Stimulated activated CD8-positive, alpha-beta memory T cell treated with anti-CD3 and anti-CD28 coated beads, Interleukin-12 subunit alpha, Interleukin-12 subunit beta, amount 100 ng/mL, for 1 hour (primary cell): ENCODE results near the gene MARK2.
A peak's percentile ranks its signal among the peaks of the same experiment; 100 is the strongest.

Experiments used
- DNase-seq: peaks from one replicate; pipeline ENCODE4 v3.0.0-alpha.2; 2020; ENCODE audit warnings: low read depth

MARK2 gene

GRCh38 chr11:63929616-63930015 lies 90.7 kb downstream of the MARK2 start:
- DNase-seq = no peak

GRCh38 chr11:63931045-63931444 lies 92.1 kb downstream of the MARK2 start:
- no peak for DNase-seq

DNA sequence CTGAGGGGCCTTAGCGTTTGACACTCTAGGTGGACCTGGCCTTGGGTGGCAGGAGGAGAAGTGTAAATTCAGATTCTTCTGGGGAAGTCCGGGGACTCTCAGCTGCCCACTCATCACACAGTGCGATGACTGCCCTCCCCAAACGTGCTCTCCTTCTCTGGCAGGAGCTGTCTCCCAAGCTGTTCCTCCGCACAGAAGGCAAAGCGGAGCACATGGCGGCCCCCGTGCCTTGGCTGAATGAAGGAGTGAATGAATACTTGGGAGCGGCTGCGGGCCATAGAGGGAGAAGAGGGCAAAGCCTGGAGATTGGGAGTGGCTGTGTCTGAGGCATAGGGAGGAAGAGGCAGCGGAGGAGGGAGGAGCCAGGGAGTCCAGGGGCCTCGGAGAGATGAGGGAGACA lies 93.0 kb downstream of the MARK2 start:
- DNase-seq = no peak

DNA sequence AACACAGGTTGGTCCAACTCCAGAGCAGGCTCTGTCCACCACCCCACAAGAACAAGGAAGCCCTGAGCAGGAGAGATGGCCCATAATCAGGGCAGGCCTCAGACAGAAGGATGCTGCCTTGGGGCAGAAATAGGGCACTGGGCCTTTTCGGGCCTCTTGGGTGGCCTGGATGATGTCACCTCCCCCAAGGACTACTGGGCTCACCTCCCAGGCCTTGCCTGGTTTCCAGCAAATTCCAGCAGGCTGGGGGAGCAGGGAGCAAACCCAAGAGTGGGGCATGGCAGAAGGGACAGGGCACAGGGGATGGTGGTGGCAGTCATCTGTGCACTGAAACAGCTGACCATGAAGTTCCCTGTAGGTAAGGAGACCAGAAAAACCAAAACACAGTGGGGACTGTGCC lies 94.5 kb downstream of the MARK2 start:
- DNase-seq = no peak

- no peak for DNase-seq
Observed at GRCh38 chr11:63937713-63938478, 99.0 kb downstream of the MARK2 start.

DNA sequence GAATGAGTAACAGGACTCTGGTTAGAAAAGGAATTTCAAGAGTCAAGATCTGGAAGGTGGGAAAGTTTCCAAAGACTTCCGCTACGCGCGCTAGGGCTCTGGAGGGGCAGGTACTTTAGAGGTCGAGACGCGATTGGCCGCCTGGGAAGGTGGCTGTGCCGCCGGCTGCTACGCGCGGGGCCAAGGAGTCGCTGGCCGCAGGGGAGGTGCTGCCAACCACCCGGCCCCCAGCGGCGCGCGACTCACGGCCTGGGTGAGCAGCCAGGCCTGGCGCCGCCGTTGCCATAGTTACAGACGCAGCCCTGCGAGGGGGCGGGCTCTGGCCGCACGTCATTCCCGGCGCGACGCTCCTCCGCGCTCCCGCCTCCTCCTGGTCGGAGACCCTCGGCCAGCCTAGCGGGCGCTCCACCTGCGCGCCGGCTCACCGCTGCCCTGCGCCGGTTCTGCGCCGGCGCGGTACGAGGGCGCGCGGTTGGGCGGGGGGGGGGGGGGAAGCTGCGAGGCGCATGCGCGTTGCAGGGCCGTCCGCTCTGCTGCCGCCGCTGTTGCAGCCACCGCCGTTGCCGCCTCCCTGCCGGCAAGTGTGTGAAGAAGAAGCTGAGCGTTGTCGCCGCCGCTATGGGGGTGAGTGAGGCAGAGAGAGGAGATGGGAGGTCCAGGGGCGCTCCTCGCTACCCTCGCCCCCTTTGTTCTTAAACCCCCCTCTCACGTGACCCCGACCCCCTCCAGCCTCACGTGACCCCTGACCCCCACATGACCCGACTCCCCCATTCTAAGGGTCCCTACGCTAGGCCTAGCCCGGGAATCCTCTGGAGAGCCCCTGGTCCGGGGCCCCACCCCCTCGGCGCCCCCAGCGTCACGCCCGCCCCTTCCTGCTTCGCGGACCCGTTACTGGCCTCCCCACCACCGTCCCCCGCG lies 99.8 kb downstream of the MARK2 start, which contains the start of gene NAA40:
TSS of gene NAA40 (plus strand) at position 524 of the 918 bp plus-strand sequence. CDS start at position 619, 95 bp downstream.
- peak; percentile 85 for DNase-seq

DNA sequence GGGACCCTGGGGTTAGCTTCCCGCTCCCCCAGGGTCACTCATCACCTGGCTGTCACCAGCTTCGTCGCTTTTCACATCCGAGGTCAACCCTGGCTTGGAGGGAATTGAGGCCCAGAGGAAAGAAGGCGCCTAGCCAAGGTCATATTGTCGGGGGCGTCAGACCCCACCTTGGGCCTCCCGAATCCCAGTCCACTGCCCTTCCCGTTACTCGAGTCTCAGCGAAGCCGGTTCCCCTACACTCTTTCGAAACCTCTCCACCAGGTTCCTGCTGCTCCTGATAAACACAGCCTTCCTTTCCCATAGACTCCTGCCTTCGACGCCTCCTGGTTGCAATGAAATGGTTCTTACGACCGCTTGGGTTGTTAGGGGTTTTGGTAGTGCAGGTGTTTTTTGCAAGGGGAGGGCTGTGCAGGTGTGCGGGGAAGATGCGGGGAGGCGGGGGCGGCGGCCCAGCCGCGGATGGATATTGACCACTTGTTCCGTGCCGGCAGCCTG lies 100.5 kb downstream of the MARK2 start:
- DNase-seq = no peak

GRCh38 chr11:63940786-63941185 lies 101.9 kb downstream of the MARK2 start:
- no peak for DNase-seq

DNA sequence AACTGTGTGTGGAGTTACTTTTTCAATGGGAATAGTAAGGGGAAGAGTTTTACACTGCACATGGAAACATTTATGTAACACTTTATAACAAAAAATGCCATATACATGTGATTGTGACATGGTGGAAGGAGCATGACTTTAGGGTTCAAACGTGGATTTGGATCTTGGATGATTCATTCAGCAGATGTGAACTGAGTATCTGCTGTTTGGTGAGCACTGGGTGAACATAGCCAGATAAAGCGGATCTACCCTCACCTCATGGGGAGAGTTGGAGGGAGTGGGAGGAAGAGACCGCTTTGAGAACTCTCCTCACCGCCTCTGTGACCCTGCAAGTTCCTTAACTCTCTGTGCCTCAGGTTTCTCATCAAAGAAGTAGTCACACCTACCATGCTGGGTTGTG lies 103.0 kb downstream of the MARK2 start:
- no peak for DNase-seq

- DNase-seq = no peak
Observed at GRCh38 chr11:63942803-63943202, 103.9 kb downstream of the MARK2 start.

GRCh38 chr11:63944987-63945386 lies 106.1 kb downstream of the MARK2 start:
- no peak for DNase-seq

DNA sequence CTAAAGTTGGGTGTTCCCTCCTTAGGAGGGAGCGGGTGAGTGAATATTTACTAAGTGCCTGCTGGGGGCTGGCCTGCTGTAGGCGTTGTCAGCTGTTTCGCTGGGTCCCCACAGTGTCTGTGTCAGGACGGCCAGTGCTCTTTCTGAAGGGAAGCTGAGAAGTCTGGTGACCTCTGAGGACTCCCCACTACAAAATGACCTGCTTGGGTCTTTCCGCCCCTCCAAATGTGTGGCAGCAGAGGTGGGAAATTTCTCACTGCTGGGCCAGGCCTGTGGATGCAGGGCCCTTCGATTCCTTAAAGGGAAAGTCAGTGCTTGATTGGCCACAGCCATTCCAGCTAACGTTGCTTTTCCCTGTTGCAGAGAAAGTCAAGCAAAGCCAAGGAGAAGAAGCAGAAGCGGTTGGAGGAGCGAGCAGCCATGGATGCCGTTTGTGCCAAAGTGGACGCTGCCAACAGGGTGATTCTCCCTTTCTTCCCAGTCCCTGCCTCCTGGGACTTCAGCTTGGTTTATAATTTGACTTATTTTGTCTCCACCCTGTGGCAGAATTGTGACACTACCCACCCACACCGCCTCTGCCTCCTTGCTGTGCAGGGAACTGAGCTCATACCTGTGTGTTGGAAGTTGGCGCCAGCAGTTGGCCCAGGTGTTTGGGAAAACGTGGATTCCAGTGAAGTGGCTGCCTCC lies 106.7 kb downstream of the MARK2 start:
- no peak for DNase-seq

- DNase-seq = no peak
Observed at GRCh38 chr11:63951779-63952536, 113.0 kb downstream of the MARK2 start.

DNA sequence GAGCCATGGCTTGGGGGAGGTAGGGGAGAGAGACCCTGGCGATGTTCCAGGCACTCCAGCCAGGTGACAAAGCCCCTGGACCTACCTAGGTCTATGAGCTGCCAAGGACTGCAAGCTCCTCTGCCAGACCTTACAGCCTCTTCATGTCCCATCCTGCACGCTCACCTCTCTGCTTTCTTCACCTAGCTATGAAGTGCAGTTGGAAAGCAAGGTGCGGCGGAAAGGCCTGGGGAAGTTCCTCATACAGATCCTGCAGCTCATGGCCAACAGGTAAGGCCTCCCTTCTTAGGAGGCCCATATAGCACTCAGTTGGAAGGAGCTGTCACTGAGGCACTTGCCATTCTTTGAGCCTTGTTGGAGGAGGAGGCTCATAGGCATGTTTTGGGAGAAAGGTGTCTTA lies 113.7 kb downstream of the MARK2 start:
- no peak for DNase-seq

GRCh38 chr11:63958008-63958407 lies 119.1 kb downstream of the MARK2 start:
- no peak for DNase-seq
